Stimulated activated memory B cell treated with anti-CD40 and anti-IgM and Interleukin-4, amounts not matched to agents 10 μg/mL and 1 μg/mL and 100 μg/mL, for 72 hours (primary cell): Measurements from ENCODE around the gene LMAN2L.

Experiments used
- ATAC-seq: fragments of 150-1000 bp; cut with Tn5 transposase; 2 replicates; pipeline ENCODE4 v1.10.0; 2021
- H3K27ac Mint-ChIP-seq: one replicate; pipeline ENCODE4 v1.8.0; 2022; ENCODE audit warnings: mild to moderate bottlenecking, mixed read lengths
- H3K27me3 Mint-ChIP-seq: one replicate; pipeline ENCODE4 v1.8.0; 2022; ENCODE audit warnings: mixed read lengths
- H3K36me3 Mint-ChIP-seq: one replicate; pipeline ENCODE4 v1.8.0; 2022; ENCODE audit warnings: mixed read lengths
- H3K4me1 Mint-ChIP-seq: one replicate; pipeline ENCODE4 v1.8.0; 2022; ENCODE audit warnings: mixed read lengths
- H3K4me3 Mint-ChIP-seq: one replicate; pipeline ENCODE4 v1.8.0; 2022; ENCODE audit warnings: mild to moderate bottlenecking, moderate library complexity, mixed read lengths
- H3K9me3 Mint-ChIP-seq: one replicate; pipeline ENCODE4 v1.8.0; 2022; ENCODE audit warnings: mixed read lengths

LMAN2L gene

GRCh38 chr2:96739633-96740428 is at the start of gene LMAN2L:
TSS of gene LMAN2L (minus strand) at chr2:96740064. CDS start at chr2:96740040, 24 bp downstream.
- H3K9me3 Mint-ChIP-seq, result no peaks in the 10 kb centered on the region

DNA sequence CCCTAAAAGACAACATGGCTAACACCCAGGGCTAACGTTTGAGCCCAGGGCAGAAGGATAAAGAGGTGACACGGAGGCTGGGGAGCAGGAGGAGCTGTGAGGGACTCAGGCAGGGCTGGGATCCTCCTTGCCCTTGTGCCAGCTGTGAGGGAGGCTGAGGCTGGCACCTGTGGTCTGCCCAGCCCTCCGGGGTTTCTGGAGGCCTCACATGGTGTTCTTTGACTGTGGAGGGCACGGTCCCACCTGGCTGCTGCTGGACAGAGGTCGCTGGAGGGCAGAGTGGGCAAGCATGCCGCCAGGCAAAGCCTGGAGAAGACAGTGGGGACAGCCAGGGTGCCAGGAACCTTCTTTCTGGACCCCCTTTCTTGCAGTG is 49.4 kb upstream of the LMAN2L start:
- peak overlapping the region; percentile 34 for H3K27ac Mint-ChIP-seq
- H3K36me3 Mint-ChIP-seq, result no peaks in the 10 kb centered on the region
- H3K4me1 Mint-ChIP-seq, result peaks cover 24% of the 10 kb centered on the region
- no peak overlapping the region for H3K4me3 Mint-ChIP-seq
- no peak for ATAC-seq
- no peaks in the 10 kb centered on the region for H3K27me3 Mint-ChIP-seq
- no peaks in the 10 kb centered on the region for H3K9me3 Mint-ChIP-seq

More at GRCh38 chr2:96739633-96740428, at the start of gene LMAN2L:
- H3K4me3 Mint-ChIP-seq, result peak within 1 kb of the TSS; percentile 94
- H3K27ac Mint-ChIP-seq, result peak within 1 kb of the TSS; percentile 88
- H3K27me3 Mint-ChIP-seq, result no peaks in the 10 kb centered on the region
- H3K4me1 Mint-ChIP-seq, result peaks cover 27% of the 10 kb centered on the region
- ATAC-seq, result peak; percentile 100
- peaks cover 4% of the 10 kb centered on the region for H3K36me3 Mint-ChIP-seq

DNA sequence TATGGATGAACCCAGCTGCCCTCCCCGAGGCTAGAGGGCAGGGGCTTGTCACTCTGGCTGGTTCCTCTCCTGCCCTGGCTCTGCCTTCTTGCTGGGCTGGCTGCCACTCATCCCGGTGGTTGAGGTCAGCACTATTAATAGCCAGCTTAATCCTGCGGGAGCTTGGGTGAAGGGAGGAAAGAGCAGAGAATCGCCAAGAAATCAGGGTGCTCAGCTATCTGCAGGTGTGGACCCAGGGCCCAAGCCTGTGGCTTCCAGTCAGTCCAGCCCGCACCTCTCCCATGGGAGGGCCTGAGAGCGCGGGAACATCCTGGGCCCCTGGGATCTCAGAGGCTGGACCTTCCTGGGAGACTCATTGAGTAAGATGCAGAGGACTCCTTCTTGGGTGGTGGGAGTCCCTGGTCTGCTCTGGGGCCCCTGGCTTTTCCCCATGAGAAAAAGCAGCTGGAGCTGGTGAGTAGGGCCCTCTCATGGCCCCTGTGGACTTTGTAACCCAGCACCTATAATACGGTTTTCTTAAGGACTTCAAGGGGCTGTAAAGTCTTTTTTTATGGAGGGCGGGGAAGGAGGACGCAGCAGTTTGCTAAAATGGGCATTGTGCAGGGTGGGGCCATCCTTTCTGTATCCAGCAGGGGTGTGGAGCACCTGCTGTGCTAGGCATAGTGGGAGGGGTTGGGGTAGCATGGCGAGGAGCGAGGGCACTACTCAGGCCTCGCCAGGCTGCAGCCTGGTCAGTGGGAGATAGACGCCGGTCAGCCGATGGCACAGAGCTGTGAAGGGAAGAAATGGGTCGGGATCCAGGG is 48.8 kb upstream of the LMAN2L start:
- peak overlapping the region; percentile 34 for H3K27ac Mint-ChIP-seq
- ATAC-seq, result no peak

DNA sequence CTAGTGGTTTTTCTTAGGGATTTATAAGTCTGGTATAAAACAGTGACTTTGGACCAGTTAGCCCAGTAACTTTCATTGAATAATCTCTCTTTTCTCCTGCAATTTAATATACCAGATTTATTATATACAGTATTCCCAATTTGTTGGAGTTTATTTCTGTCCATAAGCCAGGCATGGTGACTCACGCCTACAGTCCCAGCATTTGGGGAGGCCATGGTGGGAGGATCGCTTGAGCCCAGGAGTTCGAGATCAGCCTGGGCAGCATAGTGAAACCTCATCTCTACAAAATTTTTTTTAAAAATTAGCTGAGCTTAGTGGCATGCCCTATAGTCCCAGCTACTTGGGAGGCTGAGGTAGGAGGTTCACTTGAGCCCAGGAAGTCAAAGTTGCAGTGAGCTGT is 47.5 kb upstream of the LMAN2L start:
- Mint-ChIP-seq H3K36me3 (no peaks in the 10 kb centered on the region), H3K27me3 (no peaks in the 10 kb centered on the region), H3K27ac (no peak overlapping the region), H3K4me3 (no peak overlapping the region), H3K4me1 (peaks cover 8% of the 10 kb centered on the region), H3K9me3 (no peaks in the 10 kb centered on the region)
- no peak for ATAC-seq

More for the DNA sequence above, 48.8 kb upstream of the LMAN2L start:
- no peaks in the 10 kb centered on the region for H3K27me3 Mint-ChIP-seq
- no peak overlapping the region for H3K4me3 Mint-ChIP-seq
- H3K9me3 Mint-ChIP-seq, result no peaks in the 10 kb centered on the region
- H3K36me3 Mint-ChIP-seq, result no peaks in the 10 kb centered on the region
- peaks cover 18% of the 10 kb centered on the region for H3K4me1 Mint-ChIP-seq

GRCh38 chr2:96783388-96783787 is 43.5 kb upstream of the LMAN2L start:
- Mint-ChIP-seq H3K9me3 (no peaks in the 10 kb centered on the region), H3K27me3 (no peaks in the 10 kb centered on the region), H3K4me3 (no peak overlapping the region), H3K4me1 (no peaks in the 10 kb centered on the region), H3K27ac (no peak overlapping the region), H3K36me3 (peaks cover 7% of the 10 kb centered on the region)
- no peak for ATAC-seq

GRCh38 chr2:96775160-96775559 is 35.3 kb upstream of the LMAN2L start:
- no peak for ATAC-seq
- H3K4me3 Mint-ChIP-seq, result no peak overlapping the region
- H3K9me3 Mint-ChIP-seq, result peaks cover 4% of the 10 kb centered on the region
- peaks cover 3% of the 10 kb centered on the region for H3K36me3 Mint-ChIP-seq
- H3K27me3 Mint-ChIP-seq, result no peaks in the 10 kb centered on the region
- H3K27ac Mint-ChIP-seq, result peak overlapping the region; percentile 57
- peaks cover 53% of the 10 kb centered on the region for H3K4me1 Mint-ChIP-seq

DNA sequence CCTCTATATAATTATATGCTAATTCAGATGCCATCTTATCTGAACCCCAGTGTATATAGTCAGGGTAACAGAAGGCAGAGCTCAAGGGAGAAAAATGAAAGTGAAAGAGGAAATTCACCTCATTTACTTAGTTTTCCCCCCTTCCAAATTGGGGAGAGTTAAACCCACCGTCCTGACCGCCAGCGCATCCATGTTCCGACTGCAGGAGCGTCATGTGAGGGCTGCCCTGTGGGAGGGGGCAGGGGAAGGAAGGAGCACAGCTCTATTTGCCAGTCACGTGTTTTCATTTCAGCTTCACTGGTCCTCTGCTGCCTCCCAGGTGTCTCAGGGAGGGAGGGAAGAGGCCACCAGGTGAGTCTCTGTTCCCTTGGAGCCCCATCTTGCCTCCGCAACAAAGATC is 34.1 kb upstream of the LMAN2L start:
- Mint-ChIP-seq H3K36me3 (no peaks in the 10 kb centered on the region), H3K27ac (peak overlapping the region; percentile 57), H3K4me1 (peaks cover 66% of the 10 kb centered on the region), H3K27me3 (no peaks in the 10 kb centered on the region), H3K4me3 (peak overlapping the region; percentile 84), H3K9me3 (peaks cover 4% of the 10 kb centered on the region)
- ATAC-seq, result peak; percentile 71

- Mint-ChIP-seq H3K4me1 (peaks cover 74% of the 10 kb centered on the region), H3K36me3 (no peaks in the 10 kb centered on the region), H3K4me3 (peak overlapping the region; percentile 55), H3K27me3 (no peaks in the 10 kb centered on the region), H3K9me3 (peaks cover 4% of the 10 kb centered on the region), H3K27ac (peak overlapping the region; percentile 57)
- ATAC-seq, result peak; percentile 17
These were observed 33.2 kb upstream of the LMAN2L start for GRCh38 chr2:96772903-96773671.

DNA sequence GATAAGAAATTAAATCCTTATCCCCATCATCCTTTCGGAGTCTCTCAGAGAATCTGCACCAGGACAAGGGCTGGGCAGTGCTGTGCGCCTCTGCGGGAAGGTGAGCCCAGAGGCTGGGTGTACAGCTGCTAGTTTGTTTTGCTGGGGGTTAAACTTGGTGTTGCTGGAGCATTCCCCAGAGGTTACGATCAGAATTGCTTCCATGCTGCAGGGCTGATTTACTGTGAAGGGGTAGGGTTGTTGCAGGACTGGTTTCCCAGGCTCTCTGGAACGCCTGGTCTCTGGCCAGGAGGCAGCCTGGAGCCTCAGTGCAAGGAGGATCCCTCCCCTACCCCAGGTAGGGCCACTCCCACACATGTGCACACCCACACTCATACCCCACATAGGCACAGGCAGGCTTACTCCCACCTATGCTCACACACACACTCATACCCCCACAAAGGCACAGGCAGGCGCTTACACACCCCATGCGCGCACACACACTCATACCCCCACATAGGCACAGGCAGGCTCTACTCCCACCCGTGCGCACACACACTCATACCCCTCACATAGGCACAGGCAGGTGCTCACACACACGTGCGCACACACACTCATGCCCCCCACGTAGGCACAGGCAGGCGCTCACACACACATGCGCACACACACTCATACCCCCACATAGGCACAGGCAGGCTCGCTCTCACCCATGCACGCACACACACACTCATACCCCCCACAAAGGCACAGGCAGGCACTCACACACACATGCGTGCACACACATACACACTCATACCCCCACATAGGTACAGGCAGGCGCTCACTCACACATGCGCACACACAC is 32.1 kb upstream of the LMAN2L start:
- Mint-ChIP-seq H3K36me3 (no peaks in the 10 kb centered on the region), H3K4me1 (peaks cover 80% of the 10 kb centered on the region), H3K4me3 (no peak overlapping the region), H3K27me3 (no peaks in the 10 kb centered on the region), H3K27ac (peak overlapping the region; percentile 57), H3K9me3 (peaks cover 4% of the 10 kb centered on the region)
- ATAC-seq, result no peak

DNA sequence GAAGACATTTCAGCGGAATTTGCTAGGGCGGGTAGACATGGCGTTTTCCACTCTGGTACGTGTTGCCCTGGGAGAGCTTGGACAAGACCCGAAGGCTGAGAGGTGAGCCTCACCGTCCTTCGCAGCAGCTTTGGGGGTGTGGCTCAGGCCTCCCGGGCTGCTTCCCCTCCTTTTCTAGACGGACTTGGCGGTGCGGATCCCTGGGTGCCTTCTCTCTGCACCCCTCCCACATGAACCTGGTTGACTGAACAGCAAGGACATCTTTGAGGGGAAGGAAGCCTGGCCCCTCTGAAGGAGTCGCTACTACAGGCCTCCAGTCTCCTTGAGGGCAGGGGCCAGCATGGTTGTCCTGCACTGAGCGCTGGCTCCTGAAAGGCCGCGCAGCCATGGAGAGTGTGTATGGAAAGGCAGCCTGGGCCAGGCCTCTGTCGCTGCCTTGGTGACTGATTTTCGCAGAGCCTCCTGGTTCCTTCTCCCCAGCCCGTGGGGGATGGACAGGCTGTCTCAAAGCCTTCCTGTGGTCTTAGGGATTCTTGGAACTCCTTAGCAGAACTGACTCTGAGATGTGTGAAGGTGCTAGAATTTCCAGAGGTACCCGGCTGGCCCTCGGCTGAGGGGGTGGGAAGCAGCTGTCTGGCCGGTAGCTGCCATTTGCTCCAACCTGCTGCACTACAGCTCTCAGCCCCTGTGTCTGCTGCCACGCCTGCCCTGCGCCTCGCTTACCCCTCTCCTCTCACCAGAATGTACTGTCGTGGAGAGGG is 30.8 kb upstream of the LMAN2L start:
- Mint-ChIP-seq H3K27me3 (no peaks in the 10 kb centered on the region), H3K4me3 (no peak overlapping the region), H3K9me3 (no peaks in the 10 kb centered on the region), H3K27ac (peak overlapping the region; percentile 71), H3K36me3 (peaks cover 7% of the 10 kb centered on the region), H3K4me1 (peaks cover 81% of the 10 kb centered on the region)
- no peak for ATAC-seq

DNA sequence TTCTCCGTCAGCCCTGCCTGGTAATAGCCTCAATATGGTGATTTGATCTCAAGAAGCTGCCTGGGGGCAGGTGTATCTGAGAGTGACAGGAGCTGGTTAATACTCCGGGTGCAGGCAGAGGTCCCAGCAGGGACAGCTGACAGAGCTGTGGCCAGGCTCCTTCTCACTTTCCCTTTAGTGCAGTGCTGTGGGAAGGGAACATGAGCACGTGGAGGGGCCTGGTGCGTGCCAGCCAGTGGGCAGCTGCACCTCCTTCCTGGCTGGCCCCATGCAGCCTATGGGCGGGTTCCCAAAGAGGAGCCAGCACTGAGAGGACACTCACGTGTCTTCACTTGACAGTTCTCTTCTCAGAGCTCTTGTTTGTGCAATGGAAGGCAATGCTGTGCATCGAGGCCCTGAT is 29.9 kb upstream of the LMAN2L start:
- no peak for ATAC-seq
- Mint-ChIP-seq H3K36me3 (peaks cover 7% of the 10 kb centered on the region), H3K4me3 (no peak overlapping the region), H3K9me3 (no peaks in the 10 kb centered on the region), H3K27ac (peak overlapping the region; percentile 71), H3K4me1 (peaks cover 79% of the 10 kb centered on the region), H3K27me3 (no peaks in the 10 kb centered on the region)

GRCh38 chr2:96768083-96768561 is 28.3 kb upstream of the LMAN2L start:
- Mint-ChIP-seq H3K9me3 (no peaks in the 10 kb centered on the region), H3K27ac (peak overlapping the region; percentile 71), H3K36me3 (peaks cover 7% of the 10 kb centered on the region), H3K4me1 (peaks cover 84% of the 10 kb centered on the region), H3K27me3 (no peaks in the 10 kb centered on the region), H3K4me3 (peak overlapping the region; percentile 38)
- ATAC-seq, result peak; percentile 72

- Mint-ChIP-seq H3K27me3 (no peaks in the 10 kb centered on the region), H3K27ac (peak overlapping the region; percentile 71), H3K4me3 (peak overlapping the region; percentile 38), H3K4me1 (peaks cover 84% of the 10 kb centered on the region), H3K9me3 (no peaks in the 10 kb centered on the region), H3K36me3 (peaks cover 7% of the 10 kb centered on the region)
- ATAC-seq, result no peak
These were observed 27.4 kb upstream of the LMAN2L start for GRCh38 chr2:96767135-96767871.
